ENCODE results near the gene SLC23A2.
"Not testable (repeated sequence)": the region's sequence is repeated elsewhere in the genome, so short reads cannot be mapped to it uniquely, and the experiment has no call there.

Gene SLC23A2

DNA sequence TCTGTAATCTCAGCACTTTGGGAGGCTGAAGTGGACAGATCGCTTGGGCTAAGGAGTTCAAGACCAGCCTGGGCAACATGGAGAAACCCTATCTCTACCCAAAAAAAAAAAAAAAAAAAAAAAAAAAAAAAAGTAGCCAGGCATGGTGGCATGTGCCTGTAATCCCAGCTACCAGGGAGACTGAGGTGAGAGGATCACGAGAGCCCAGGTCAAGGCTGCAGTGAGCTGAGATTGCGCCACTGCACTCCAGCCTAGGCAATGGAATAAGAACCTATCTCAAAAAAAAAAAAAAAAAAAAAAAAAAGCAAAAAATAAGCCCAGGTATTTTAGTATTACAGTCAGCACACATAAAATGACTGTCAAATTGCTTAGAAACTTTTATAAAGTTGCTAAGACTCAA, 152.5 kb downstream of the SLC23A2 start:
- DNase-seq: not testable (repeated sequence)

DNA sequence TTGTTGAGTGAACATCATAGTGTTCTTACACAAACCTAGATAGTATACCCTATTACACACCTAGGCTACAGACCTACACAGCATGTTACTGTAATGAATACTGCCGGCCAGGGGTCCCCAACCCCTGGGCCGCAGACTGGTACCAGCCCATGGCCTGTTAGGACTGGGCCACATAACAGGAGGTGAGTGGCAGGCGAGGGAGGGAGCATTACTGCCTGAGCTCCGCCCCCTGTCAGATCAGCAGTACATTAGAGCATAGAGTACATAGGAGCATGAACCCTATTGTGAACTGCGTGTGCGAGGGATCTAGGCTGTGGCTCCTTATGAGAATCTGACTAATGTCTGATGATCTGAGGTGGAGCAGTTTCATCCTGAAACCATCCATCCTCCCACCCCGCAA, 153.3 kb downstream of the SLC23A2 start:
- DNase-seq: no peak

DNA sequence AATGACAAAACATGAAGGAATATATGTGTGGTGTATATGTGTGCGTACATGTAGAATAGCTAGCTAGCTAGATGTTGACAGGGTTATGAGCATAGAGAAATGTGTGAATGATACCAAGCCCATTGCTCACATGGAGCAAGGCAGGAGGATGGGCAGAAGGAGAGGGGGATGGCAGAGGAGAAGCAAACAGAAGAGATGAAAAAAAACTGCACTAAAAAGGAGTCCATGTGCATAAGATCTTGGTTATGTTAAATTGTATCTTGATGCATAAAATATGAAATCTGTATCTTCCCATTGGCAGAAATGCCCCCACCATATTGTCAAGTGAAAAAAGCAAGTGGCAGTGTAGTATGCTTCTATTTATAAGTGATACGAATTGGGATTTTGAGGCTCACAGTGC, 154.5 kb downstream of the SLC23A2 start:
- DNase-seq: no peak

DNA sequence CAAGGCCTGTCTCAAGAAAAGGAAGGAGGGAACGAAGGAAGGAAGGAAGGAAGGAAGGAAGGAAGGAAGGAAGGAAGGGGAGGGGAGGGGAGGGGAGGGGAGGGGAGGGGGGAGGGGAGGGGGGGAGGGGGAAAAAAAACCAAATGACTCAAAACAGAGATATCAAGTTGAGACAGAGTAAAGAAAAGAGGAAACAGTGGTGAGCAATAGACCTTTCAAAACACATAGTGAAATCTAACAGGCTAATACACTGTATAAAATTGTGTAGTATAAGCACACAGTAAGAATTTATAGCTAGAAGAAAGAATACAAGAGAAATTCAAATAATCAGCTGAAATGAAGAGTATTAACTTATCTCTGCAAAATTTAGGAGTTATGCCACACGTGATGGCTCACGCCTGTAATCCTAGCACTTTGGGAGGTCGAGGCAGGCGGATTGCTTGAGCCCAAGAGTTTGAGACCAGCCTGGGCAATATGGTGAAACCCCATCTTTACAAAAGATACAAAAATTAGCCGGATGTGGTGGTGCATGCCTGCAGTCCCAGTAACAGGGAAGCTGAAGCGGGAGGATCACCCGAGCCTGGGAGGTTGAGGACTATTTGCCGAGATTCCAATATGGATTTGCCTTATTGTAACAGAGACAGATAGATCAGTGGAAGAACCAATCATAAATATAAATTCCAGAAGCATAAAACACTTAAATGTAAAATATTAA, 156.4 kb downstream of the SLC23A2 start:
- DNase-seq: no peak

DNA sequence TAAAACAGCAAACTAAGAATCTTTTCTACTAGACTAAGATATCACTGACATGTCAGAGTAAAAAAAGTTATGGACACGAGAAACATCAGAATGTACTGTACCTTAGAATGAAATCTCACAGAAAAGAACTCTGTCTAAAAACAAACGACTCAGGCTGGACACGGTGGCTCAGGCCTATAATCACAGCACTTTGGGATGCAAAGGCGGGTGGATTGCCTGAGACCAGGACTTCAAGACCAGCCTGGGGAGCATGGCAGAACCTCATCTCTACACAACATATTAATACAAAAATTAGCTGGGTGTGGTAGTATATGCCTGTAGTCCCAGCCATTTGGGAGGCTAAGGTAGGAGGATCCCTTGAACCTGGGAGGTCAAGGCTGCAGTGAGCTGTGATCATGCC, 157.0 kb downstream of the SLC23A2 start:
- DNase-seq: no peak

DNA sequence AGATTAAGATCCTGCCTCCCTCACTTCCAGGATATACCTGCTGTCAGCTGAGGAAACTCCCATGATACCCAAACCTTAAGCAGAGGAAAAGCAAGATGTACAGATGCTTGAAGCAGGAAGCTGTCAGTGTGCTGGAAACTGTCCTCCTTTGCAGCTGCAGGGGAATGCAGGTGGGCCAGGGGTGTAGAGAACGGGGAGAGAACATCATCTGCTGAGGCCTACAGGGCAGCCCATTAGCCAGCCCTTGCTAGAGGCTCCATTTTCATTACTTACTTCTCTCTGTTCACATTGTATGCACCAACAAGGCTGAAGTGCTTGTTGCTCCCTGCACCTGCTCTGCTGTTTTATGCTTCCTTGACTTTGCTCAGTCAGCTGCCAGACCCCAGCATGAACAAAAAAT, 160.5 kb downstream of the SLC23A2 start:
- no peak for DNase-seq

DNA sequence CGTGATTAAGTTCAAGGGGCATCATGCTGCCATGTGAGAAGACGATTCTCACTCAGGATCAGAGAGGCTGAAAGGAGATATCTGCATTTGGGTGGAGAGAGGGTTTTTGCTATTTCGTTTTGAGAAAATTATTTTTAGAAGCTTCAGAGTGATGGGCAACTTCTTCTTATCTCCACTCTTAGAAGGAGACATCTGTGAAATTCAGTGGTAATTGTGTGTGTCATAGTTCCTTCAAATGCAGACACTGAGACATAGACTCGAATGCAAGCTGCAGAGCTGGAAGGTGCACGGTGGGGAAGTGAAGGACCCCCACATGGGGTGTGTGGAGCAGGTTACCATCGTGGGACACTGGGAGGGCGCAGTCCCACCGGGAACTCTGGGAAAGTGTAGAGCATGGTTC, 162.8 kb downstream of the SLC23A2 start:
- no peak for DNase-seq

DNA sequence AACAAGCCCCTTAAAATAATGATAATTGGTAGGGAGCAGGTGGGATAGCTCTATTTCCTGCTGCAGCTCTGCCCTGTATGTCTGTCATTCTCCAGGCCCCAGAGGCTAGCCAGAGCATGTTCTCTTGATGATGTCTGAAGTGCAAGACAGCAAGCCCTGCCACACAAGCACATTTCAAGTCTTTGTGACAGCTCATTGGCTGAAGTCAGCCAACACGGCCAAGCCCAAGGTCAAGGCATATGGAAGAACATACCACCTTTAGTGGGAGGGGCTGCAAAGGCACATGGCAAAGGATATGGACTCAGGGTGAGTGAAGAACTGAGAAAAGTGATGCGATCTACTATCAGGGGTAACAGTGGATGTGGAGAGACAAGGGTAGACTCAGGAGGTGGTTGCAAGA, 163.6 kb downstream of the SLC23A2 start:
- no peak for DNase-seq

DNA sequence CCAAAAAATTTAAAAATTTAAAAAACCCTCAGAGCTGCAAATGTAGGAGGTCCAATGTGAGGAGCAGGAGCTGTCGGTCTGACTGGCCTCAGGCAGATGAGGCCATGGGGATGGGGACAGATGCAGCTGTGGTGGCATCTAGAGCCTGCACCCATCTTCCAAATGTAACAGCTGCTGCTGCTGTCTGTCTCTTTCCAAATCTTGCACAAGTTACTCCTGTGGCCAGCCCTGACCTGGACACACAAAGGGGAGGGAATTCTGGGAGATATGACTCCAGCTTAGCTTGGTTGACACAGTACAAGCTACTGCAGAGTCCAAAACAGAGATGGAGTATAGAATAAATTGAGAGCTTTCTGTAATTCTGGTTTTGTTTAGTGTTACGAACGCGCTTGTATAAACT, 164.4 kb downstream of the SLC23A2 start:
- DNase-seq: no peak

DNA sequence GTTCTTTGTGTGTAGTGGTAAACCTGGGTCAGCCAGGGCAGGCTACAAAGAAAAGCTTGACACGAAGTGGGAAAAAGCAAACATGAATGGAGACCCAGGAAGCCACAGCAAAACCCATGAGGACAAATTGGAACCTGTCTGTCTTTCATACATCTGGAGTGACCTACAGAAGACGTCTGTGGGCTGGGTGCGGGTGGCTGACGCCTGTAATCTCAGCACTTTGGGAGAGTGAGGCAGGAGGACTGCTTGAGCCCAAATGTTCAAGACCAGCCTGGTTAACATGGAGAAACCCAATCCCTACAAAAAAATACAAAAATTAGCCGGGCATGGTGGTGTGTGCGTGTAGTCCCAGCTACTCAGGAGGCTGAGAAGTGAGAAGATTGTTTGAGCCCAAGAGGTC, 164.8 kb downstream of the SLC23A2 start:
- DNase-seq: no peak

DNA sequence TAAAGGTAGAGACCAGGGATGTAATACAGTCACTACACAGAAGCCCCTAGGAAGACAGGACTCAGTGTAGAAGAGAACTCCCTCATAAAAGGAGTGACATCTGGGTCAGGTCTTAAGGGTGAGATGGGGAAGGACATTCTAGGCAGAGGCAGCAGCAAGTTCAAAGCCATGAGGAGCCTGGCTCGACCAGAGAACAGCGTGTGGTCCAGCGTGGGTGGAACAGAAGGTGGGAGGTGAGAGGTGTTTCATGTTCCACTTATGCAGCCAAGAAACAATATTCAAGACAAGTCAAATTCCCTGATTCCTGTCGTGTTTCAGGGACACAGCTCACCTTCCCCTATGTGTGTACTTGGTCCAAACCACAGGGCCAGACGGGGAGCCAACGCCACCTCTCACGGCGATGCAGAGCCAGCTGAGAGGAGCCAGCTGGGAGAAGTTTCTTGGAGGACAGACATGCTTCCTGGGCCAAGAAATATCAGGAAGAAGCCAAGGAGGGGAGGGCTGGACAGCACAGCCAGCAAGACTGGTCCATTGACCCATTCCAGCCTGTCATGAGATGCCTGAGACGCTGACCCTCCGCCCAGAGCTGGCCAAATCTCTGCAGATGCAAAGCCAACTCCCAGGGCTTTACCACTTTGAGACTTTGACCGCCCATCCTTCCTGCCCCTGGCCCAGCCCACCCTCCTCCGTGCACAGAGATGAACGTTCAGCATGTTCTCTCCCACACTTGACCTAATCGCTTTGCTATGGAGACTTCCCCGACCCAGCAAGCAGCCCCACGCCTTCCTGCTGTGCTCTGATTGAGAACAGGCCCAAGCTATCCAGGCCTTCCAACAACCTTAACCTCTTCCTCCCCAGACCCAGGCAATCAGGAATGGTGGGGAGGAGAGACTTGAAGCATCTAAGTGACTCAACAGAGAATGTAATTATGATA, 165.8 kb downstream of the SLC23A2 start:
- DNase-seq: peak in 18 of 51 donors; percentile 14 to 60 (median 36)

DNA sequence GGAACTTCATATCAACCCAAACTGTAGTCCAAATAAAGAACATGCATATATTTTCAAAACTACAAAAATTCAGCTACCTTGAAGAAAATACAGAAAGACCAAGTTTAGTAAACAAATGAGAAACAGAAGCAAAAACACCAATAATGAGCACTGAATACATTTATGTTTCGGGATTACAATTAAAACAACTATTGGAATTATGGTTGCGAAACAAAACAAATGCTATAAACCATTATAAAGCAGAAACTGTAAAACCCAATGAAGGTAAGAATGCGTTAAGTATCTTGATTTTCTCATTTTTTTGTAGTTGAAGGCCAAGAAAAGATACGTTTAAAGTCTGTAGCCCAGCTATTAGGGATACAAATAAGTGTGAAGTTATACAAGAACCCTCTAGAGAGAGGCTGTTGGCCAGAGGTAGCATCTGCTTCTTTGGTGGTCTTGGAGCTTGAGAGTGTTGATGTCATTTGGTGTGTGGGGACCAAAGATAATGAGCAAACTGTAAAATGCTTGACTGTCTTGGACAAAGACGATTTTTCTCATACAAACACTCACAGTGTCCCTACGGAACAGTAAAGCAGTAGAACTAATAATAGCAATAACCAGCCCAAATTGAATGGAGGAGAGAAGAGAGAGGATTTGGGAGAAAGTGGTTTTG, 168.1 kb downstream of the SLC23A2 start:
- DNase-seq: no peak

DNA sequence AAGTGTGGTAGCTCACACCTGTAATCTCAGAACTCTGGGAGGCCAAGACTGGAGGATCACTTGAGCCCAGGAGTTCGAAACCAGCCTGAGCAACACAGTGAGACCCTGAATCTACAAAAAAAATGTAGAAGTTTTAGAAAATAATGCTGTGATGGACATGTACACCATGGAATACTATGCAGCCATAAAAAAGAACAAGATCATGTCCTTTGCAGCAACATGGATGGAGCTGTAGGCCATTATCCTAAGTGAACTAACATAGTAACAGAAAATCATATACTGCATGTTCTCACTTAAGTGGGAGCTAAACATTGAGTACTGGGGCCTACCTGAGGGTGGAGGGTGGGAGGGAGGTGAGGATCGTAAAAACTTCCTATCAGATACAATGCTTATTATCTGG, 168.8 kb downstream of the SLC23A2 start:
- no peak for DNase-seq

DNA sequence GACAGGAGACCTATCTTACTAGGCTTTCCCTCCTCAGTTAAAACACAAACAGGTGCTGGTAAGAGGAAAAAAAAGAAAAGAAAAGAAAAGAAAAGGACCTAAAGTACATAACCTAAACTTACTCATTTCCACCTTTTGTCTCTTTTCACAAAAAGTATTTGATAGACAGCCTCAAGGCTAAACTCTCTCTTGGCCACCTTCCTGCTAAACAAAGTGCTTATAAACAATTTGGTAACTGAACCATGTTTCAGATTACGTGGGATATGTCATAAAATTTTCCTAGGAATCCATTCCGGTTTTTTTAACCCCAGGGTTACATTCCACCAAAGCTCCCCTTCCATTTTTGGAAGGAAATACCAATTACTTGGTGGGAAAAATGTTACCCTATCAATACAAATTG, 170.6 kb downstream of the SLC23A2 start:
- no peak for DNase-seq

DNA sequence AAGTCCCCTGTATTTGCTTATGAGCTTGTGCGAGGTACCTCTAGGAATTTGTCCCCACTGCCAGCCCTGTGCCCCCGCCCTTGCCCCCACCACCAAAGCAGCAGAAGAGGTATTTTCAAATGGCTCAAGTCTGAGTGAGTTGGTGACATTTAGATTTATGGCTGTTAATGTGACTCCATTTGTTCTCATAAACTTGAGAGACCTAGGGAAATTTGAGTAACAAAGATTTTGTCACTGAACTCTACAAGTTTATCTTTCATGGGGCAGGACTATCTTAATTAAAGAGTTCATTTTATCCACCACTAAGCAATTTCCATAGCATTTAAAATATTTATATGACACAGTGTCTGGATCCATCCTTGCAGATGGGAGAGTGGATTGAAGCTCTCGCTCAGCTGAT, 171.1 kb downstream of the SLC23A2 start:
- no peak for DNase-seq

DNA sequence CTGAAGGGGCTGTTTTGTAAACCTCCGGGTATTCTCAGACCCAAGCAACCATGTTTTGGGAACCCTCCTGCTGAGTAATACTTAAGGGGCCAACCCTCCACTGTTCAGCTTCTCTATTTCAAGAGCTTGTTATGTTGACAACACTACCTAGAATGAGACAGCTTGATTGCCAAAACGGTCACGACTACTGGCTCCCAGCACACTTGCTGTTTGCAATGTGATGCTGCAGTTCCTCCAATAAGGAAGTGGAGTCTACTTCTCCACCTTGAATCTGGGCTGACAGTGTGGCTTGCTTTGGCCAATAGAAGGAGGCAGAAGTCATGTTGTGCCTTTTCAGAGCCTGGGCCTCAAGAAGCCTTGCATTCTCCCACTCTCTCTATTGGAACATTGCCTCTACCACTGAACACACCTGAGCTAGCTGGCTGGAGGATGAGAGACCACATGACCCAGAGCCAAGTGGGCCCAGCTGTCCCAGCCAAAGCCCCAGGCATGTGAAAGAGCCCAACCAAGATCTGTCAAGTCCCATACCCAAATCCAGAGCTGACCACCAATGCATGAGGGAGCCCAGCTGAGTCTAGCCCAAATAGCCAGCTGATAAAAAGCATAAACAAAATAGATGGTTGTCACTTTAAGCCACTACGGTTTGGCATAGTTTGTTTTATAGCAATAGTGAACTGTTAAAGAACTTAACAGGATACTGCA, 171.6 kb downstream of the SLC23A2 start:
- no peak for DNase-seq

DNA sequence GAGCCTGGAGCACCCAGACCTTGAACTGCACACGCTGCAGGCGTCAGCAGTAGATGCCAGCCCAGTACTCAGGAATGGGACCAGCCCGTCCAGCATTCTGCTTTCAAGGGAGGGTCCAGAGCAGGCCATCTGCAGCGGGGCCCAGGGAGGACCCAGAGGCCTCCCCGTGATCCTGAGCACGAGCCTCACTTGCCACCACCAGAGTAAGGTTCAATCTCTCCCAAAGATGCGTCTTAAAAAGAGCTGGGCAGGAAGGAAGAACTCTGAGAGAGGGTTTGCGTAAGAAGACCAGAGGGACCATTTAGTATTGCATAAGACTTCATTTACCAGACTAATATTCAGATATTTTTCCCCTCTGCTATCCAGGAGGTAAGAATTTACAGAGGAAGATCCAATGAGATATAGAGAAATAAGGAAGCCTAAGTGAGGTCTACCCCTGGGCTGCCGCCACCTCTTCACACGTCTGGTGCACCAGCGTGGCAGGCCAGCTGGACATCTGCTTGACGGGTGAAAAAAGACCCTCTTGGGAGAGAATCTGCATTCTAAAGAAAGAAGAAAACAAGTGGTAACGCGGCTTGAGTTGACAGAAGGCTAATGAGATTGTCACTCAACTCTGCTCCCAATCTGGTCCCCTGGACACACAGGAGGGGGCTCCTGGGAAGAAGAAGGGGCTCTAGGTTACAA, 172.3 kb downstream of the SLC23A2 start:
- no peak for DNase-seq

DNA sequence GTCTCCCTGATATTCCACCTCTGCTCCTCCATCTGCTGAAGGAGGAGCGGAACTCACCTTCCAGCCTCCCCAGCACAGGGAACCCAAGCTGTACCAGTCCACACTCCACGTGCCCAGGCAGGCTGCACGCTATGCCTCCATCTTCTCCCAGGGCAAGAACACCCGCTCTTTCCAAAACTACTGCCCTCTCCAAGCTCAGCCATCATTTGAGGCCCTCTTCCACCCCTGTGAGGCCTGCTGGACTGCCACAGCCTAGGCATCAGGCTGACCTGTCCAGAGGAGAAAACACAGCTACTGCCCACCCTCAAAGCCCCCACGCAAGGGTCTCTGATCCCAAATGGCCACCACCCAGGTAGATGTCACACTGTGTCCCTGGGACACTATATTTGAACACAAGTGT, 179.7 kb downstream of the SLC23A2 start:
- DNase-seq: peak in 1 of 51 donors; percentile 56

DNA sequence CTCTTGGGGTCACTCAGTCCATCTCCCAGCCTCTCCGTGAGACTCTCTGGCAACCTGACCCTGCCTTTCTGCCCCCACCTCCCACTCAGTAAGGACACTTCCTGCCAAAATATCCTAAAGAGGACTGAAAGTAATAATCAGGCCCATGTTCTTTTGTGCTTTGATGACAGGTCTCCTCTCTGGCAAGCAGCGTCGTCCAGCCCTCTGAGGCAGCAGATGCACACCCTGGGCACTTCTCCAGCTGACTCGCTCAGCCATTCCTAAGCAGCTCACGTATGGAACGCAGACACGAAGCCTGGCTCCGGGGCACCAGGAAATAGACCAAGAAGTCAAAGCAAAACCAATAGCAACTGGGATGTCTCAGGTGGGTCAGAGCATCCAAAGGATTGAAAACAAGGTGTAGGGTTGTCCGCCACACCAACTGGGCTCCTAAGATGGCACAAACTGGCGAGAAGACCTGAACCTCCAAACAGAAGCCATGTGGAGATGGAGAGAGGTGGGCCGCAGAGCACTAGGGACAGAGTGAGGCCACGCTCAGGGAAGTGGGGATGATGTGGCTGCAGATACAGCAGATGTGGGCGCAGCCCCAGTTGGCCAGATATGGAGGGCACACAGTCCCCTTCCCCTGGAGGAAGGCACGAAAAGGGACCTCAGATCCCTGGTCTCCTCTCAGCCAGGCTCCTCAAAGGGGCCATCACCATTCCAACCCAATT, 180.3 kb downstream of the SLC23A2 start:
- peak in 36 of 51 donors; percentile 16 to 81 (median 62) for DNase-seq

DNA sequence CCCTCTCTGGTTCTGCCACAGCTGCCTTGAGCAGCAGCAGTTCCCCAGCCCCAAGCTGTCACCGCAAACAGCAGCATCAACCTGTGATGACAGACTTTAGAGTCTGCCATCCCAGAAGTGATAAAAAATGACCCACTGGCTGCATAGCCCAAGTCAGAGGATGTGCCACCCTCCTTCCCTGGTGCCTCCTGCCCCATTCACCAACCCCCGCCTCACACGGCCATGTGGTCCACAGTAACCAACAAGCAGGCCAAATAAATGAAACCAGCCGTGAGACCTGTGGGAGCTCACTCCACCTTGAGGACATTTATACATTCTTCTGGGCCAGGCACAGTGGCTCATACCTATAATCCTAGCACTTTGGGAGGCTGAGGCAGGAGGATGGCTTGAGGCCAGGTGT, 181.4 kb downstream of the SLC23A2 start:
- DNase-seq: no peak
